Progenitor cell of endocrine pancreas (in vitro differentiated cells): ENCODE data around the gene MBL2. TPM values are rescaled to one million over a fixed set of nuclear protein-coding genes. Genes with fewer than 3 reads are reported as not detected.

ENCODE experiments used
- DNase-seq: peaks from one replicate; pipeline ENCODE4 v3.0.0; 2021; ENCODE audit warnings: low spot score; ENCODE audit not compliant: unreplicated experiment
- H3K27ac Mint-ChIP-seq: 2 replicates; pipeline ENCODE4 v1.8.0; 2021; ENCODE audit warnings: mild to moderate bottlenecking, moderate library complexity, mixed read lengths
- H3K27me3 Mint-ChIP-seq: 2 replicates; pipeline ENCODE4 v1.8.0; 2021; ENCODE audit warnings: mixed read lengths
- H3K36me3 Mint-ChIP-seq: 2 replicates; pipeline ENCODE4 v1.8.0; 2022; ENCODE audit warnings: mixed read lengths; ENCODE audit not compliant: insufficient read depth
- H3K4me1 Mint-ChIP-seq: 2 replicates; pipeline ENCODE4 v1.8.0; 2021; ENCODE audit warnings: low read depth, mixed read lengths
- H3K4me3 Mint-ChIP-seq: 2 replicates; pipeline ENCODE4 v1.8.0; 2021; ENCODE audit warnings: low read depth, mild to moderate bottlenecking, moderate library complexity, mixed read lengths
- H3K9me3 Mint-ChIP-seq: 2 replicates; pipeline ENCODE4 v1.8.0; 2021; ENCODE audit warnings: low read depth, mixed read lengths
- CTCF ChIP-seq: fragments of 200-600 bp; sonication (generic); IDR thresholded peaks from one replicate; pipeline ENCODE4 v1.5.0; 2021; ENCODE audit warnings: antibody characterized with exemption, mild to moderate bottlenecking; ENCODE audit not compliant: unreplicated experiment
- long read RNA-seq: library from polyadenylated mRNA; unstranded; transcript quantifications from one replicate; pipeline ENCODE4 v2.0.0, GENCODE V29; 2020
- total RNA-seq: library from RNA; stranded (reverse); gene quantifications from 2 replicates; pipeline ENCODE4 v1.2.1, GENCODE V29; 2021

Gene MBL2
- total RNA-seq = not detected in 2 replicates
- long read RNA-seq = 0 reads

DNA sequence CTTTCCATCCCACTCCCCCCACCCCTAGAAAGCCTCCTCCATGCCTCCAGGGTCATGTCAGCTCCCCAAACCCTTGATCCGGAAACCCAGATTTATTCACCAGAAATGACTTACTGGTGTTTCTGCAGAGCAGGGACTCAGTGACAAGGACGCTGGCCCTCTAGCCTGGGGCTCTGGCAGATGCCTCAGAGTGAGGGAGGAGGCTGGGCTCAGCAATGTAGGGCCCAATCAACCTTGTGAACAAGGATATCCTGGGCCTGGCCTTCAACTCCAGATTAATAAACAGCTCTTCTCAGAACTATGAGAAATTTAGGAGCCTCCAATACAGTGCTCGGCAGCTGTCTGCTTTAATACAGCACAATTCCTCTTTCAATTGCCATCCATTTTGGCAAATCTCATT, at the start of gene MBL2:
Gene MBL2 (minus strand): TSS at position 162 of the 400 bp plus-strand sequence. CDS start 1,149 bp downstream, outside the sequence.
- DNase-seq = no peak
- H3K27me3 Mint-ChIP-seq = no peaks in the 10 kb centered on the region
- H3K27ac Mint-ChIP-seq = no peak within 1 kb of the TSS
- no peaks in the 10 kb centered on the region for H3K36me3 Mint-ChIP-seq
- H3K4me3 Mint-ChIP-seq = no peak within 1 kb of the TSS
- no peaks in the 10 kb centered on the region for H3K9me3 Mint-ChIP-seq
- TF ChIP-seq CTCF = no peak
- peaks cover 12% of the 10 kb centered on the region for H3K4me1 Mint-ChIP-seq

DNA sequence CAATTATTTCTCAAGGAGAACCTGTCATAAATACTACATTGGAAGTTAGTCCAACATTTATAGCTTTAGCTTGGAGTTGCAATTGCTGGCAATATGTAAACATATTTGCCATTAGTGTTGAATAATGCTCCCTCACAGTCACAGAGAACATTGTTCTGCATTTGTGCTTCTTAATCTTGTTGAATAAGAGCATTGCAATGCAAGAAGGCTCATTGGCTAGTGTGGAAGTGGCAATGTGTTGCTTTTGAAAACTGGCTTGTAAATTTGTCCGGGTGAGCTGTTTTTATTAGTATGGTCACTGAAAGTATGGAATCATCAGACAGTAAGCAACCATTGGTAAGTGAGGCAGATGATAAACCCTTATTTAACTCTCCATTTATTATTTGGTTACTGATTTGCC, 47.7 kb upstream of the MBL2 start:
- H3K27me3 Mint-ChIP-seq = no peaks in the 10 kb centered on the region
- no peaks in the 10 kb centered on the region for H3K36me3 Mint-ChIP-seq
- no peak overlapping the region for H3K27ac Mint-ChIP-seq

DNA sequence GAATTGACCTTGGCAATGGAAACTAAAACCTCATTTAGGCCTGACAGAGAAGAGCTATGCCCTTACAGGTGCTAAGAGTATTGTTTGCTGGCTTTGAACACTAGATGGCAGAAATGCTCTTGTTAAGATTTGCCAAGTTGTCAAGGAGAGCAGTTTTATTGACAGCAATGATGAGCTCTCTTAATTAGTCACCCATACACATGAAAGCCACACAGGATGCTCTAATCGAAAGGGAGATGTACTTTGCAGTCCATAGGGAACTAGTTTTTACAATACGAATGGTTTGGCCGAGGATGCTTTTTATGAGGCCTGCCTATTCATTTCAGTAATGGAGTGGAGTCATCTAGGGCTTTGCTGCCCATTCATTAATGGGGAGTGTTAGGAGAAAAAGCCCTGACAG, 45.4 kb upstream of the MBL2 start:
- no peaks in the 10 kb centered on the region for H3K27me3 Mint-ChIP-seq
- H3K9me3 Mint-ChIP-seq = no peaks in the 10 kb centered on the region
- H3K4me3 Mint-ChIP-seq = no peak overlapping the region
- no peaks in the 10 kb centered on the region for H3K36me3 Mint-ChIP-seq
- no peak for DNase-seq
- H3K4me1 Mint-ChIP-seq = peaks cover 10% of the 10 kb centered on the region
- H3K27ac Mint-ChIP-seq = no peak overlapping the region
- peak; percentile 71 for TF ChIP-seq CTCF

More for the DNA sequence above, 47.7 kb upstream of the MBL2 start:
- H3K4me3 Mint-ChIP-seq = no peak overlapping the region
- DNase-seq = no peak
- TF ChIP-seq CTCF = no peak
- H3K4me1 Mint-ChIP-seq = peaks cover 10% of the 10 kb centered on the region
- H3K9me3 Mint-ChIP-seq = no peaks in the 10 kb centered on the region

GRCh38 chr10:52814506-52814905, 41.9 kb upstream of the MBL2 start:
- Mint-ChIP-seq H3K27me3 (no peaks in the 10 kb centered on the region), H3K36me3 (no peaks in the 10 kb centered on the region), H3K4me3 (no peak overlapping the region), H3K4me1 (no peaks in the 10 kb centered on the region), H3K27ac (no peak overlapping the region), H3K9me3 (peaks cover 3% of the 10 kb centered on the region)
- no peak for DNase-seq
- TF ChIP-seq CTCF = no peak

DNA sequence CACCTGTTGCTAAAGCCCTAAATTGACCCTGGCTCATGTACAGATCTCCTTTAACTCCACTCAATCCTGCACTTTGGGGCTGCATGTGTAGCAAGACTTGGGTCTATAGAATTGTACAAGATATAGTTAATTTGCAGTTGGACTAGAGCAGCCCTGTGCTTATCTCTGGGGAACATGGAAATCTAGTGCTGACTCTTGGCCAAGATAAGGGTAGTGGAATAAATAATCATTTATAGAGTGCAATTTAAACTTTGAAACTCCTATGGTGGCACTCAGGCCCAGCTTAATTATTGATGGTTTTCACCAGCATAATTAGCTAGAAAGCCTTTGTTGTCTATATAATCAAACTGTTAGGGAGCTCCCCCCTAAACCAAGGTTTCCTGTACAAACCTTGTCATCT, 39.2 kb upstream of the MBL2 start:
- H3K27ac Mint-ChIP-seq = no peak overlapping the region
- TF ChIP-seq CTCF = no peak
- H3K36me3 Mint-ChIP-seq = no peaks in the 10 kb centered on the region
- H3K27me3 Mint-ChIP-seq = no peaks in the 10 kb centered on the region
- H3K4me1 Mint-ChIP-seq = no peaks in the 10 kb centered on the region
- H3K9me3 Mint-ChIP-seq = peaks cover 3% of the 10 kb centered on the region
- H3K4me3 Mint-ChIP-seq = no peak overlapping the region
- DNase-seq = no peak
